ENCODE results near the gene HYAL3. TPM values are rescaled to one million over a fixed set of nuclear protein-coding genes. Genes with fewer than 3 reads are reported as not detected.

Gene HYAL3
- total and polyA plus RNA-seq, 2 of the 13 experiments (the other 11 are each of a cell fraction or from before 2014, with no cell fraction given) = 5.5 to 10.4 TPM

GRCh38 chr3:50302095-50303012 lies 3.1 kb upstream of the HYAL3 start:
- peaks cover 11% of the 10 kb centered on the region for H4K20me1 ChIP-seq (ENCODE audit: insufficient read depth, low read length)
- DNase-seq (ENCODE audit: low spot score) (no peak), FAIRE-seq (no peak), ATAC-seq (peak; percentile 3)
- WGBS (ENCODE audit: low lambda C conversion rate) = 10% methylated on average over 2 of the region's 32 CpGs
- H2AFZ ChIP-seq (ENCODE audit: low read length) = no peak overlapping the region
- intact Hi-C loops (cut with micrococcal nuclease; ENCODE audit: unreplicated experiment) (loop anchor here (1.0 to 5.0 kb wide), 2 partner anchors 22 to 40 kb away; no protein-coding TSS in a partner anchor), in situ Hi-C loops (cut with HindIII; ENCODE audit: extremely low pct_ligation_motif_present, low pct_unique_long_range_greater_than_20kb) (no loop called here)
- H3K79me2 ChIP-seq (ENCODE audit: insufficient read depth, low read length) = peaks cover 36% of the 10 kb centered on the region
- CTCF ChIA-PET (ENCODE audit: low intra/inter-chr PET ratio, low total read pairs) = interaction anchor here (1.9 to 2.5 kb wide), 2 partner anchors 20 to 22 kb away, joined by 14 to 15 read pairs; partner anchors contain the start of gene HYAL2
- peak overlapping the region; percentile 96 for H3K27ac ChIP-seq (ENCODE audit: extremely low read length, insufficient read depth, low read length)
- H3K4me3 ChIP-seq (replicated peaks in 1 of 3; ENCODE audit: insufficient read depth in 1 of 3, low read depth in 2 of 3, low read length in 3 of 3) = peak overlapping the region; percentile 67 to 91 (median 71)
- H3K27me3 ChIP-seq (ENCODE audit: control insufficient read depth in 1 of 2, insufficient read depth in 2 of 2, low read length in 2 of 2) = no peaks in the 10 kb centered on the region; a peak in 1 of 5 replicates
- POLR2A ChIA-PET = interaction anchor here (1.1 to 7.9 kb wide), 14 partner anchors 10 to 106 kb away, joined by 3 to 222 read pairs (median 12); partner anchors contain the start of genes CYB561D2, GNAI2, HYAL2 and IFRD2
- peak overlapping the region; percentile 86 for H3K4me2 ChIP-seq (ENCODE audit: low read depth, low read length)
- no peaks in the 10 kb centered on the region for H3K9me3 ChIP-seq (ENCODE audit: low read length)
- H3K36me3 ChIP-seq (replicated peaks in 1 of 2; ENCODE audit: control insufficient read depth in 1 of 2, insufficient read depth in 2 of 2, low read length in 2 of 2) = peaks cover 1 to 3% of the 10 kb centered on the region in 2 experiments; a peak in 2 of 5 replicates
- H3K4me1 ChIP-seq (ENCODE audit: insufficient read depth, low read length) = peaks cover 56% of the 10 kb centered on the region
- H3K9ac ChIP-seq (ENCODE audit: insufficient read depth, low read depth, low read length) = peak overlapping the region; percentile 93
- BruUV-seq (replicated peaks) = no TSS peak
- TF ChIP-seq JUNB (CRISPR knock-in tag; IDR thresholded peaks at IDR 0.05; ENCODE audit: borderline replicate concordance) = 0 out of 2 replicates have a peak, but pooled peaks have one; percentile 15
- peak; percentile 44; the same call in 1 of the 2 replicates for TF ChIP-seq MTA1 (CRISPR knock-in tag; IDR thresholded peaks at IDR 0.05; ENCODE audit: borderline replicate concordance)
- TF ChIP-seq SMAD1 (CRISPR knock-in tag; IDR thresholded peaks at IDR 0.05; ENCODE audit: borderline replicate concordance, low read depth) = peak; percentile 62; the same call in 1 of the 2 replicates
- TF ChIP-seq ZFYVE20 (CRISPR knock-in tag; IDR thresholded peaks at IDR 0.05; ENCODE audit: borderline replicate concordance, low read depth) = 0 out of 2 replicates have a peak, but pooled peaks have one; percentile 66
- TF ChIP-seq YEATS4 (CRISPR knock-in tag; IDR thresholded peaks at IDR 0.05; ENCODE audit: borderline replicate concordance) = peak; percentile 2; the same call in 1 of the 2 replicates
- peak; percentile 20; the same call in 1 of the 2 replicates for TF ChIP-seq KDM5A (IDR thresholded peaks at IDR 0.05; ENCODE audit: borderline replicate concordance, low read length)
- TF ChIP-seq ZNF446 (CRISPR knock-in tag; IDR thresholded peaks at IDR 0.05) = peak; percentile 27; the same call in 1 of the 2 replicates
- peak; percentile 11; the same call in 1 of the 2 replicates for TF ChIP-seq CC2D1A (CRISPR knock-in tag; IDR thresholded peaks at IDR 0.05)
- no peak for TF ChIP-seq ZNF451 (CRISPR knock-in tag; IDR thresholded peaks at IDR 0.05)
- peak; percentile 33 for TF ChIP-seq ZXDC (CRISPR knock-in tag; IDR thresholded peaks at IDR 0.05)
- TF ChIP-seq GATA4 (IDR thresholded peaks at IDR 0.05; ENCODE audit: borderline replicate concordance, low read depth) = no peak
- TF ChIP-seq NR1H2 (CRISPR knock-in tag; IDR thresholded peaks at IDR 0.05; ENCODE audit: borderline replicate concordance, low read depth) = 0 out of 2 replicates have a peak, but pooled peaks have one; percentile 43
- TF ChIP-seq XRCC5 (optimal IDR thresholded peaks at IDR 0.05; ENCODE audit: low read length) = peak; percentile 6
- 0 out of 2 replicates have a peak, but pooled peaks have one; percentile 26 for TF ChIP-seq ZNF510 (CRISPR knock-in tag; IDR thresholded peaks at IDR 0.05; ENCODE audit: low read depth)
- TF ChIP-seq HDAC6 (IDR thresholded peaks at IDR 0.05; ENCODE audit: low read depth, low read length) = no peak
- TF ChIP-seq AKAP8 (CRISPR knock-in tag; IDR thresholded peaks at IDR 0.05) = peak; percentile 18; the same call in 1 of the 2 replicates
- TF ChIP-seq ATF7-NPFF (CRISPR knock-in tag; IDR thresholded peaks at IDR 0.05; ENCODE audit: low read depth) = 0 out of 2 replicates have a peak, but pooled peaks have one; percentile 71
- TF ChIP-seq NFATC3 (CRISPR knock-in tag; IDR thresholded peaks at IDR 0.05) = 0 out of 2 replicates have a peak, but pooled peaks have one; percentile 34
- TF ChIP-seq ZNF563 (CRISPR knock-in tag; IDR thresholded peaks at IDR 0.05) = peak; percentile 53
- peak; percentile 9; the same call in 1 of the 2 replicates for TF ChIP-seq ZNF607 (CRISPR knock-in tag; IDR thresholded peaks at IDR 0.05; ENCODE audit: borderline replicate concordance)
